GM03348 (cell line): ENCODE measurements around the gene RPUSD1.

Experiments used
- DNase-seq: peaks from one replicate; pipeline ENCODE4 v3.0.0; 2012; ENCODE audit warnings: low spot score

Gene RPUSD1

DNA sequence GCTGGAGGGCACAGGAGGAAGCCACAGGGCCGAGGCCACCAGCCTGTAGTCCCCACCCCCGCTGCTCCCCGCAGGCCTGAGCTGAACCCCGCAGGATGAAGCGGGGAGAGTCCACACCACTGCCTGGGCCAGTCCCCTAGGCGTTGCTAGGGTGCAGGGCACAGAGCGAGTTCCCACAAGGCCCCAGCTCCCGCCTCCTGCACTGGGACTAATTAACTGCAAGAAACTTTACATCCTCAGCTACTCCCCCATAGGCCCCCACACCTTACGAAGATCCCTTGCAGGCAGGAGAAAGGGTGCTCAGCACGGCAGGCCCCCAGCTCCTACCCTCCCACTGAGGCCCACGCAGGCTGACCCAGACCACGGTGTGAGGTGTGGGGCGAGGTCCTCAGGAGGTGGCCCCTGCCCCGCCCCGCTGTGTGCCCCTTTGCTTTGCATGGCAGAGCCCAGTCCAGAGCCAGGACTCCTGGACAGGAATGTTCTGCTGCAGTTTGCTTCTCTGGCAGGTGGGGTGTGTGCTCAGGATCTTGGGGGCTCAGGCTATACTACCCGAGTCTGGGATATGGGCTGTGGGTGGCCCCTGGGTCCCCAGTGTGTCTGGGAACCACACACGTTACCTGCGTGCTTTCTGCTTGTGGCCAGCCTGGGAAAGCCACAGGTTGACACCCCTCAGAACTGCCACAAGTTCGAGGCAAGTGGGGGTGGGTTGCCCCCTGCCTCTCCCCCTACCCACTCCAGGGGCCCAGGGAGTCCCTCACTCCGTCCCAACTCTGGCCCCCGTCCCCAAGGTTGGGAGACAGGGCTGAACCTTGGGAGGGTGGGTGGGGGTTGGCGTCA is 11.1 kb upstream of the RPUSD1 start:
- no peak for DNase-seq

DNA sequence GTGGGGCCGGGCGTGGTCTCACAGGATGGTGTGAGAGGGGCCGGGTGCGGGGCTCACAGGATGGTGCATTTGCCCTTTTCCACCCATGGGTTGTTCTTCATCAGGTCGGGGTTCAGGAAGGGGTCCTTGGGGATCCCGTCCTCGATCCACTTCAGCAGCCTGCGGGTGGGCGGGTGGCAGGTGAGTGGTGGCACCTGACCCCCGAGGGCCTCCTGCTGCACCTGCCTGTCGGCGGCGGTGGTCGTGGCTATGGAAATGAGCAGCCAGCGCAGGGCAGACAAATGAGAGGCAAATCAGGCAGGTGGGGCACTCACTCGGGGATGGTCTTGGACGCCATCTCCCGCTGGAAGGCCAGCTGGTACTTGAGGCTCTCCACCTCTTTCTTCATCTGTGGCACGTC is 10.5 kb upstream of the RPUSD1 start:
- DNase-seq, result no peak

DNA sequence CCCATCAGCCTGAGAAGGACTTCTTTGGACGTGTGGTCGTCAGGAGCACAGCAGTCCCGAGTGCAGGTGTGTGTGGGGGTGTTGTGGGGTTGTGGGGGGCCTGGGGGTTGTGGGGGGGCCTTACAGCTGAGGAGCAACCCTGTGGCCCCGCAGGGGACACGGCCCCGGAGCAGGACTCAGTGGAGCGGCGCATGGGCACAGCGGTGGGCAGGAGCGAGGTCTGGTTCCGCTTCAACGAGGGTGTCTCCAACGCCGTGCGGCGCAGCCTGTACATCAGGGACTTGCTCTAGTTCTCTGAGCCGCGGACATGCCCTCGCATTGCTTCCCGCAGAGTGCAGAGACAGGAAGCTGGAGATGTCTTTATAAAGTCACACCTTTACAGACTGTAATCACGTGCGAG is 9.5 kb upstream of the RPUSD1 start:
- no peak for DNase-seq

DNA sequence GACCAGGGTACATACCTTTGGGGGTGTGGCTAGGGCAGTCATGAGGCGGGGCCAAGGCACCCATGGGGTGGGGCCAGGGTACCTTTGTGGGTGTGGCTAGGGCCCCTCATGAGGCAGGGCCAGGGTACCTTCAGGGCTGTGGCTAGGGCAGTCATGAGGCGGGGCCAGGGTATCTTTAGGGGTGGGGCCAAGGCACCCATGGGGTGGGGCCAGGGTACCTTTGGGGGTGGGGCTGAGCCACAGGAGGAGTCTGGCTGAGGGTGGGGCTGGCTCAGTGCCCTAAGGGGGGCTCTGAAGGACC is 8.9 kb upstream of the RPUSD1 start:
- DNase-seq, result no peak

DNA sequence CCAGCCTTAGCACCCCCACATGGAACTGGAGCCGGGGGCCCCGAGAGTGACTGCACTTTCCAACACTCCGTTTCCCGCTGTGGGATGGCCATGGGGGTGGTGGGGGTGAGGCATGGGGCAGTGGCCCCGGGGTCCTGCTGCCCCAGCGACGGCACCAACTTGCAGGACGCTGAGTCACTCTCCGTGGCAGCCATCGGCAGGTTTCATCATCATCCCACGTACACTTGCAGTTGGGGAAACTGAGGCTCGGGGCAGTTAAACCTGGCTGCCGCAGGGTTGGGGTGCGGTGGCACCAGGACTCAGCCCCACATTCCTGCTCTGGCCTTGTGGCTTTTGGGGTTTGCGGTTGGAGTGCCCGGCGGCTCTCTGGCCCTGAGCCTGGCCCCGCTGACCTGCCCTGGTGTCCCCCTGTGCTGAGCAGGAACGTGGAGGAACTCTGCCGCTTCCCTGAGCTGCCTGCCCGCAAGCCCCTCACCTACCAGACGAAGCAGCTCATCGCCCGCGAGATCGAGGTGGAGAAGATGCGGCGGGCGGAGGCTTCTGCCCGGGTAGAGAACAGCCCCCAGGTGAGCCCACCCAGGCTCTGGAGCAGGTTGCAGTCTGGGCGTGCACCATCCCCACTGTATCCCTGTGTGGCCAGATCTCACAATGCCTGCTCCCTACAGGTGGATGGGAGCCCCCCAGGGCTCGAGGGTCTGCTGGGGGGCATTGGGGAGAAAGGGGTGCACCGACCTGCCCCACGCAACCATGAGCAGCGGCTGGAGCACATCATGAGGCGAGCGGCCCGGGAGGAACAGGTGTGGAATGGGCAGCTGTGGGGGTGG is 8.3 kb upstream of the RPUSD1 start:
- DNase-seq, result no peak

DNA sequence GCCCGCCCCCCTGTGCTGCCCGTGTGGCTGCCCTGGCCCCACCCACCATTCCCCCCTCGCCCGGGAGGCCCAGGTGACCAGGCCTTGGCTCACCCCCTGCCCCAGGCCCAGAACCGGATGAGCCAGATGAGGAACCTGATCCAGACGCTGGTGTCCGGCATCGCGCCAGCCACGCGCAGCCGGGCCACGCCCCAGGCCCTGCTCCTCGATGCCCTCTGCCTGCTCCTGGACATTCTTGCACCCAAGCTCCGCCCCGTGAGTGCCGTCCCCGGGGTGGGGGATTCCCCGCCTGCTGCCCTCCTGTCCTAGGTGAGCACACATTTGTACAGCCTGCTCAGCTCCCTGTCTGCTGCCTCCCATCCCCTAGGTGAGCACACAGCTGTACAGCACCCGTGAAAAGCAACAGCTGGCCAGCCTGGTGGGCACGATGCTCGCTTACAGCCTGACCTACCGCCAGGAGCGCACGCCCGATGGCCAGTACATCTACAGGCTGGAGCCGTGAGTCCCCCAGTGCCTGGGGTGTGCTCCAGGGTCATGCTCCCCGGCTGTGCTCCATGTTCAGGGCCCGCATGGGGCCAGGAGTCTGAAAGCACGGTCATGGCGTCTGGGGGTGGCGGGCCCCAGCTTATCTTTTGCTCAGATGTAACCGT is 7.5 kb upstream of the RPUSD1 start:
- no peak for DNase-seq

DNA sequence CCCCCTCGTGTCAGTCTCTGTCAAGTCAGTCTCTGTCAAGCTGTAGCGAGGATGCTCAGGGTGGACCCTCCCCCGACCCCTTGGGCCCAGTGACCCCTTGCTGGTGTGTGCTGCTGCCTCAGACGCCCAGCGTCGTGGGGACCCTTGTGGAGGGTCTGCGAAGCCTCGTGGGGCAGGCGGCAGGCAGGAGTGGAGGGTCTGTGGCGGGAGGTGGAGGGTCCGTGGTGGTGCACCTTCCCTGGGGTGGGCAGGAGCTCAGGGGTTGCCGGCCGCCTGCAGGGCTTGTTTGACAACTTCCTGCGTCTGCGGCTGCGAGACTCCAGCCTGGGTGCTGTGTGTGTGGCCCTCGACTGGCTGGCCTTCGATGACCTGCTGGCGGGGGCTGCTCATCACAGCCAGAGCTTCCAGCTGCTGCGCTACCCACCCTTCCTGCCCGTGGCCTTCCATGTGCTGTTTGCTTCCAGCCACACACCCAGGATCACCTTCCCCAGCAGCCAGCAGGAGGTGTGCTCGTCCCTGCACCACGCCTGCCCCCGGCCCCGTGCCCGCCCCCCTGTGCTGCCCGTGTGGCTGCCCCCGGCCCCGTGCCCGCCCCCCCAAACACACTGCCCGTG is 6.8 kb upstream of the RPUSD1 start:
- DNase-seq, result no peak

DNA sequence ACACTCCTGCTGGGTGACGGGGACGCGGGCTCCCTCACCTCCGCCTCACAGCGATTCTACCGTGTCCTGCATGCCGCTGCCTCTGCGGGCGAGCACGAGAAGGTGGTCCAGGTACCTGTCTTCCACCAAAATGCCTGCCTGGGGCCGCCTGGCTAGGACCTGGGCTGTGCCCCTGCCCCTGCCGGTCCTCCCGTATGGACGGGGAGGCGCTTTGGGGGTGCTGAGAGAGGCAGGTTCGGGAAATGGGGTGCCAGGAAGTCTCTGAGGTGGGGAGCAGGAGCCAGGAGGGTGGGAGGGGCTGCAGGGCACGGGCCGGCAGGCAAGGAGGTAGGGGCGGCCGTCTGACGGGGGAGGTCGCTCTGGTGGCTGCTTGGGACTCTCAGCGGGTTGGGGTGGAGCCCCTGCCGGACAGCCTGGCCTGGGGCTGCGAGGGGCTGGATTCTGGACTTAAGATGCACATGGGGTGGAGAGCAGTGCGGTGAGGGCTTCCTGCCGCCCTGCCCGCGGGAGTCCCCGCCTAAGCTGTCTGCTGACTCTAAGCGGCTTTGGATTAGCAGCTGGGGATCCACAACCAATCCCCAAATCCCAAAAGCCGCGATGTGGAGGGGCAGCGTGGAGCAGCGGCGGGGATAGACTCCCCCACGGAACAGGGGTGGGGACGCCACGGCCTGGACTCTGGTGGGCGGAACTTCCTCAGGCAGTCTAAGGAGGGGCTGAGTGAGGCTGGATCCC is 6.1 kb upstream of the RPUSD1 start:
- DNase-seq, result no peak

DNA sequence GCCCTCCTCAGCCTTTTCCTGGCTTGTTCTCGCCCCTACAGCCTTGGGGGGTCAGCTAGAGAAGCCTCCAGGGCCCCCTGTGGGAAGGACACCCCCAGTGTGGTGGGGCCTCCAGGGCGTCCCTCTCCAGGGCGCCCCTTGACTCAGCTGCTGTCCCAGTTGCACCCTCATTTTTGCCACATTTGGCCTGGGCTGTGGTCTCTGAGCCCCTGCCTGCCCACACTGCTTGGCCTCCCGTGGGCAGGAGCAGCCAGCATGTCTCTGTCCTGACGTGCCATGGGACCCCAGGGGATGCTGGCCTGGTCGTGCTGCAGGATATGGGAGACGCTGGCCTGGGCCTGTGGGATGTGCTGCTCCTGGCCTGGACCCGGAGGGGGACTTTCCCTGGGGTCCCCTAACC is 5.2 kb upstream of the RPUSD1 start:
- no peak for DNase-seq

DNA sequence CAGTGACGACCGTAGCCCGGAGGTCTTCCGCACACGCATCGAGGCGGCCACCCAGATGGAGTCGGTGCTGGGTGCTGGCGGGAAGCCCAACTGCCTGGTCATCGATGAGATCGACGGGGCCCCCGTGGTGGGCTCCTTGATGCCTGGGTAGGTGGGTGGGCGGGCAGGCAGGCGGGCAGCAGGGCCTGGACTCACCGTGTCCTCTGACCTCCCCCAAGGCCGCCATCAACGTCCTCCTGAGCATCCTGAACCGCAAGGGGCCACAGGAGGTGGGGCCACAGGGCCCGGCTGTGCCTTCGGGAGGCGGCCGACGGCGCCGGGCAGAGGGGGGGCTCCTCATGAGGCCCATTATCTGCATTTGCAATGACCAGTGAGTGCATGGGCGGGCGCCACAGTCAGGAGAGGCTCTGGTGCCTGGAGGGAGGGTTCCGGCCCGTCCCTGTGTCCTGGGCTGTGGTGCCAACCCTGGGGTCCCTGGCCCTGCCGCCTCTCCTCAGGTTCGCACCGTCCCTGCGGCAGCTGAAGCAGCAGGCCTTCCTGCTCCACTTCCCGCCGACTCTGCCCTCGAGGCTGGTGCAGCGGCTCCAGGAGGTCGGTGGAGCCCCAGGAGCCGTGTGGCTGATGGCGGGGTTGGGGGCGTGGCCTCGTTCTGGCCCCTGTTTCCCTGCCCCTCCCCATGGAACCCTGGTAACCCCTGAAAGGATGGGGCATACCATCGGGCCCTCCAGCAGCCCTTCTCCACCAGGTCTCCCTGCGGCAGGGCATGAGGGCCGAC is 4.2 kb upstream of the RPUSD1 start:
- DNase-seq, result no peak

DNA sequence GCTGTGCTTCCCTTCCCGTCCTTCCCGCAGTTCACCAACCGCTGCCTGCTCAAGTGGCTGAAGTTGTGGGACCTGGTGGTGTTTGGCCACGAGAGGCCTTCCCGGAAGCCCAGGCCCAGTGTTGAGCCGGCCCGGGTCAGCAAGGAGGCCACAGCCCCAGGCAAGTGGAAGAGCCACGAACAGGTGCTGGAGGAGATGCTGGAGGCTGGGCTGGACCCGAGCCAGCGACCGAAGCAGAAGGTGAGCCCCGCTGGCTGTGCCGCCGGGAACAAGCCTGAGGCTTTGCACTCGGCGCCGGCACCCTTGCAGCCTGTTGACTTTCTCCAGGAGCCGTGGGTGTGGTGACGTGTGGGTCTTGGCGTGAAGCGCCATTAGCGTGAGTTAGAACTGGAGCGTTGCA is 3.0 kb upstream of the RPUSD1 start:
- no peak for DNase-seq

DNA sequence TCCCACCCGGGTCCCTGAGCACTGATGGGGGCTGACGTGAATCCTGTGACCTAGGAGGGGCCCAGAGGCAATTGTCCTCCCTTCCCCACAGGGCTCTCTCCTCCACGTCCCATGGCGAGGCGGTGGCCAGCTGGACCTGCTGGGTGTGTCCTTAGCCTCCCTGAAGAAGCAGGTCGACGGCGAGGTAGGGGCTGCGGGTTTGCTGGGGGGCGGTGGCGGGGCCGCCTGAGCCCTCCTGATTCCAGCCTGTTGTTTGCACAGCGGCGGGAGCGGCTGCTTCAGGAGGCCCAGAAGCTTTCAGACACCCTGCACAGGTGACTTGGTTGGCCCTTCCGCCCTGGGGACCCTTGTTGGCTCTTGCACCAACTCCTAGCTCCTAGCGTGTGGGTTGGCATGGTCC is 1.9 kb upstream of the RPUSD1 start:
- DNase-seq, result no peak

DNA sequence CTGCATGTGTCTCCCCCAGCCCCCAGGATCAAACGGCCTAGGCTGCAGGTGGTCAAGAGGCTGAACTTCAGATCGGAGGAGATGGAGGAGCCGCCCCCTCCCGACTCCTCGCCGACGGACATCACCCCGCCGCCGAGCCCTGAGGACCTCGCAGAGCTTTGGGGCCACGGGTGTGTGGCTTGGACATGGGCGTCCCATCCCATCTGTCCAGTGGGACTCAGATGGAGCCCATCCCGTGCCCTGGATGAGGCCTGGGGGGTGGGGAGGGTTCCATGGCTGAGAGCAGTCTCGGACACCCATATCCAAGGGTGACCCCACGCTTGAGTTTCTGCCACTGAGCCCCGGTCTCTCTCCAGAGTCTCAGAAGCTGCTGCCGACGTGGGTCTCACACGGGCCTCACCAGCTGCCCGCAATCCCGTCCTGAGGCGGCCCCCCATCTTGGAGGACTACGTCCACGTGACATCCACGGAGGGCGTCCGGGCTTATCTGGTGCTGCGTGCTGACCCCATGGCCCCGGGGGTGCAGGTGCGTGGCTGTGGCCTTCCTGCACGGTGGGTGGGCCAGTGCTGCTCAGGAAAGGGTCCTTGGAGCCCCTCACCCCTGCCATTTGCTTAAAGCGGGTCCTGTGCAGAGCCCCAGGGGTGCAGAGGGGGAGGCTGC is 1.1 kb upstream of the RPUSD1 start:
- no peak for DNase-seq

DNA sequence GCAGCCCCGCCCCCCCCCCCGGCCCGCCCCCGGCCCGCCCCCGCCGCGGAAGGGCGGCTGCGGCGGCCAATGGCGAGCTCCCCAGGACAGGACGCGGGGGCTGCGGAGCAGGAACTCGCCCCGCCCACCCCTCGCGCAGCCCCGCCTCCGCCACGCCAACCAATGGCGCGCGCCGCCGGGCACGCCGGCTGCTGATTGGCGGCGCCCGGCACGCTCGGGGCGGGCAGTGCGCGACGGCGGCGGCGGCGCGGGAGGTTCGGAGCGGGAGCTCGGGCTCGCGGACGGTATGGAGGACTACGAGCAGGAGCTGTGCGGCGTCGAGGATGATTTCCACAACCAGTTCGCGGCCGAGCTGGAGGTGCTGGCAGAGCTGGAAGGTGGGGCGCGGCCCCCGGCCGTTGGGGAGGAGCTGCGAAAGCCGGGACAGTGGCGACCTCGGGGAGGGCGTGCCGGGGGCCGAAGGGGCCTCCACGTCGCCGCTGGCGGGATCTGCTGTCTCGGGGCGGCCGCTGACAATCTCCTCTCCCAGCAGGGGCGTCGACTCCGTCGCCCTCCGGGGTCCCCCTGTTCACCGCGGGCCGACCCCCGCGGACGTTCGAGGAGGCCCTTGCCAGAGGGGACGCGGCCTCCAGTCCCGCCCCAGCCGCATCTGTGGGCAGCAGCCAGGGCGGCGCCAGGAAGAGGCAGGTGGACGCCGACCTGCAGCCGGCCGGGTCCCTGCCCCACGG is 382 bp upstream of the RPUSD1 start, which contains the start of gene CHTF18:
CHTF18 (plus strand) TSS at position 222 of the 728 bp plus-strand sequence; CDS start at position 287, 65 bp downstream.
- peak; percentile 100 for DNase-seq

DNA sequence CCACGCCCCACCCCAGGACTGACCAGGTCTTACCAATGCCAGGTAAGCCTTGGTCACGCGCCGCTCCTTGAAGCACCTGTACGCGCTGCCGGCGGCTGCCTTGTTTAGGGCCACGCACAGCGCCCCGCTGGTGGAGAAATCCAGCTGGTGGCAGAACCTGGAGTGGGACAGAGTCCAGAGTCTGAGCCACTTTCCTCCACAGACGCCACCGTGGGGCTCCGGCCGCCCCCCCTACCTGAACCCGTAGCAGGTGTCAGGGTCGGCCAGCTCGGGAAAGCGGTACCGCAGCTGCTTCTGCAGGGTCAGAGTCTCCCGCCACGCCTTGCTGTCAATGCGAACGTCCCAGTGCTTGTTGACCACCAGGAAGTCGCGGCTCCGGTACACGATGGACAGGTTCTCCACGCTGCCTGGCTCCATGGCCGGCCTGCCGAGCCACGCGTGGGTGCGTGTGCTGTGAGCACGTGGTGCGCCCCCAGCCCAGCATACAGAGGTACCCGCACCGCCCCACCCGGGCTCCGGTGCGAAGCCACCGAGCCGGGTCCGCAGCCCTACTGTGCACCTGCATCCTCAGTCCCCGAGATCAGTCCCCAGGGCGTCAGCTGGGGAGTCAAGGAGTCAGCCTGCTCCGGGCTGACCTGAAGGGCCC is 737 bp downstream of the RPUSD1 start:
- no peak for DNase-seq

DNA sequence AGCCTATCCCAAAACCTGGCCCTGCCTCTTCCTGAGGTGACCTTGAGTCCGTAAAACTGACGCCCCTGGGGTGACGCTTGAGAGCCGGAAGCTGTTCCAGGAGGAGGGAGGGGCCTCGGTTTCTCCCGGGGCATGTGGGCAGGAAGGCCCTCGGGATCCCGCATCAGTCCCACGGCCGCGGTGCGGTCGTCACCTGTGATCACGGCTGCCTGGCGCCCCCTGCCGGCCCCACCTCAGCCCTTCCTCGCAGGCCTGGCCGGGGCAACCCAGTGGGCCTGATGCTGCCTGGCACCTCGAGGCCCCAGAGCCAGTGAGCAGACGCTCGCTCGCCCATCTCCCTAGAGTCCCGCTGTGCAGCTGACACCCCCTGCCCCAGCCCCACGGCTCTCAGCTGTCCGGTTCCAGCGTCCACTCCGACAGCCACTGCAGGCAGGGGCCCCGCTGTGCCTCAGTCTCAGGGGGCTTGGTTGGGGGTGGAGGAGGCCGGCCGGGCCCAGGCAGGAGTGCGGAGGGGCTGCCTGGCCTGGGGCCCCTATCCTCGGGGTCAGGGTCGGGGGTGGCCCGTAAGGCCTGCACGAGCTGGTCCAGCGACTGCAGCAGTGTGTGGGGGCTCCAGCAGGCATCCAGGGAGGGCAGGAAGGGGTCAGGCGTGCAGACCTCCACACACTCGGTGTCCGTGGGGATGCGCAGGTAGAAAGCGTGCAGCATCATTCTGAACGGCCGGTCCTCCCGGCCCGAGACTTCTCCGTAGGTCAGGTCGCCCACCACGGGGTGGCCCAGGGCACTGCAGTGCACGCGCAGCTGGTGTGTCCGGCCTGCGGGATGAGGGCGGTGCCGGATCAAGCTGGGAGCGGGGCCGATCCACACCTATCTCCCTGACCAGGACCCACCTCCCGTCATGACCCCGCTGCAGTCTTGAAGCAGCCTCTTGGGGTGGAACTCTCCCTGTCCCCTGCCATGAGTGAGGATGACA is 2.3 kb downstream of the RPUSD1 start:
- DNase-seq, result peak; percentile 85

DNA sequence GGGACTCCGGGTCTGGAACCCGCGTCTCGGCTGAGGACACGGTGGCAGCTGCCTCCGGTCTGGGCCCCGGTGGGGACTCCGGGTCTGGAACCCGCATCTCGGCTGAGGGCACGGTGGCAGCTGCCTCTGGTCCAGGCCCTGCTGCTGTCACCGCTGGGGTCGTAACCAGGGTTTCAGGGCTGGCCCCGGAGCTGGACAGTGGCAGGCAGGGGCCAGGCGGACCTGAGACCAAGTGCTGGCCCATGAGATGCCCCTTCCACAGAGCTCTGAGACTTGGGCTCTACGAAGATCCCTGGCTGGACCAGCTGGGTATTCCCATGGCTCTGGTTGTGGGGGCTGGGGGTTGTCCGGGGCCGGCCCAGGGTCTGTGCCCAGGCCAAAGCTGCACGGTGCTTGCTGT is 3.8 kb downstream of the RPUSD1 start:
- no peak for DNase-seq
